Erythroblast (primary cell): Measurements from ENCODE around the gene ZCCHC7.

Experiments used
- GATA1 ChIP-seq: IDR thresholded peaks from 2 replicates; pipeline ENCODE4 v1.6.1; 2011; ENCODE audit warnings: low read depth, mild to moderate bottlenecking, control low read depth, low read length, moderate library complexity
- POLR2A ChIP-seq: IDR thresholded peaks from 2 replicates; pipeline ENCODE4 v1.6.1; 2011; ENCODE audit warnings: mild to moderate bottlenecking, low read length

DNA sequence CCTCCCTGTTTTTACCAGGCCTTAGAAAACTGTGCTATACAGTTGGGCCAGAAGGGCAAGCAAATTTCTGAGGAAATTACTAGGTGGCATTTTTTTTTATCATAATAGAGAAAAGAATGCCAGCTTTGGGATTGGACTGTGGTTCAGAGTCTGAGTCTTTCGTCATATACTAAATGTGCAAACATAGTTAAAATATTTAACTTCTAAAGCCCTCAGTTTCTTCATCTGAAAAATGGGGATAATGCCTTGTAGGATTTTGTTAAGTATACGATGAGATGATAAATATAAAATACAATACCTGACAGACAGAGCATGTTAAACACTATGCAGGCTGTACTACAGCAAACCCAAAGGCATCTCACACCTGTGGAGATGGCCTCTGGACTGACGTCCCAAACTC lies 214.9 kb downstream of the ZCCHC7 start:
- TF ChIP-seq POLR2A, result no peak
- no peak for TF ChIP-seq GATA1
